PC-9 (cell line): ENCODE results near the gene SLC39A1. TPM values are rescaled to one million over a fixed set of nuclear protein-coding genes. Genes with fewer than 3 reads are reported as not detected.
A peak's percentile ranks its signal among the peaks of the same experiment; 100 is the strongest.

ENCODE experiments used
- BruUV-seq: library from RNA; stranded (reverse); fragments of 400-500 nt; replicated peaks from 2 replicates; lab custom pipeline; 2021; lab: Mats Ljungman, UMichigan
- CTCF ChIA-PET: fragments of 300-600 bp; sonication (Branson Sonifier 250); formaldehyde crosslinking; loops from one replicate; lab custom pipeline; 2022; ENCODE audit warnings: antibody characterized with exemption; lab: Charles Lee
- POLR2A ChIA-PET: fragments of 300-600 bp; sonication (Branson Sonifier 250); formaldehyde crosslinking; loops from one replicate; lab custom pipeline; 2022; ENCODE audit warnings: antibody characterized with exemption; ENCODE audit not compliant: unreplicated experiment; lab: Charles Lee
- DNase-seq, 2 experiments: peaks; one replicate each; pipeline versions ENCODE4 v3.0.0 to v3.0.0-alpha.2; 2015 to 2022; ENCODE audit warnings: mixed read lengths in 1 of 2
- H2AFZ ChIP-seq: fragments of 200-600 bp; sonication (generic); 2 replicates; pipeline ENCODE4 v1.8.1; 2017; ENCODE audit warnings: antibody characterized with exemption
- H3F3A ChIP-seq: fragments of 200-600 bp; sonication (generic); 2 replicates; pipeline ENCODE4 v1.8.1; 2017; ENCODE audit warnings: antibody characterized with exemption, mild to moderate bottlenecking, low read depth; ENCODE audit not compliant: insufficient read depth
- H3K27ac ChIP-seq: fragments of 200-600 bp; sonication (generic); 2 replicates; pipeline ENCODE4 v1.6.1; 2016; ENCODE audit warnings: mixed run types
- H3K27me3 ChIP-seq: fragments of 200-600 bp; sonication (generic); 2 replicates; pipeline ENCODE4 v1.6.1; 2016; ENCODE audit warnings: low read depth, mixed run types; ENCODE audit not compliant: insufficient read depth
- H3K36me3 ChIP-seq: fragments of 200-600 bp; sonication (generic); 2 replicates; pipeline ENCODE4 v1.6.1; 2016; ENCODE audit warnings: low read depth, mixed run types
- H3K4me1 ChIP-seq: fragments of 200-600 bp; sonication (generic); replicated peaks from 2 replicates; pipeline ENCODE4 v1.6.1; 2016; ENCODE audit warnings: mixed run types; ENCODE audit not compliant: insufficient read depth
- H3K4me2 ChIP-seq: fragments of 200-600 bp; sonication (generic); 2 replicates; pipeline ENCODE4 v1.6.1; 2017; ENCODE audit warnings: mixed run types
- H3K4me3 ChIP-seq: fragments of 200-600 bp; sonication (generic); 2 replicates; pipeline ENCODE4 v1.6.1; 2016; ENCODE audit warnings: mixed run types
- H3K79me2 ChIP-seq: fragments of 200-600 bp; sonication (generic); 2 replicates; pipeline ENCODE4 v1.6.1; 2017; ENCODE audit warnings: low read depth, mixed run types
- H3K9me2 ChIP-seq: fragments of 200-600 bp; sonication (generic); 2 replicates; pipeline ENCODE4 v1.8.1; 2017; ENCODE audit warnings: mild to moderate bottlenecking; ENCODE audit not compliant: insufficient read depth
- H3K9me3 ChIP-seq: fragments of 200-600 bp; sonication (generic); 2 replicates; pipeline ENCODE4 v1.8.1; 2016; ENCODE audit warnings: low read depth; ENCODE audit not compliant: insufficient read depth
- H4K20me1 ChIP-seq: fragments of 200-600 bp; sonication (generic); 2 replicates; pipeline ENCODE4 v1.8.1; 2017; ENCODE audit not compliant: insufficient read depth
- EZH2 ChIP-seq: fragments of 200-600 bp; sonication (generic); IDR thresholded peaks from 2 replicates; pipeline ENCODE4 v1.8.0; 2017; ENCODE audit warnings: antibody characterized with exemption, low read depth
- intact Hi-C: fragments of 100-400 bp; cut with micrococcal nuclease; formaldehyde crosslinking; loops from one replicate; pipeline ENCODE4 v1.10.0; 2022; ENCODE audit not compliant: unreplicated experiment
- total RNA-seq: library from RNA; stranded (reverse); gene quantifications from 2 replicates; pipeline ENCODE4 v1.2.3, GENCODE V29; 2021
- TF ChIP-seq, protein P1 (sequence below): fragments of 200-600 bp; sonication (generic); conservative IDR thresholded peaks from 2 replicates; pipeline ENCODE4 v1.6.1; 2017; ENCODE audit warnings: mixed run types, antibody characterized with exemption, mild to moderate bottlenecking, moderate library complexity

The SLC39A1 gene
- total RNA-seq, 1 experiment from 2014 or later, result 141 TPM

DNA sequence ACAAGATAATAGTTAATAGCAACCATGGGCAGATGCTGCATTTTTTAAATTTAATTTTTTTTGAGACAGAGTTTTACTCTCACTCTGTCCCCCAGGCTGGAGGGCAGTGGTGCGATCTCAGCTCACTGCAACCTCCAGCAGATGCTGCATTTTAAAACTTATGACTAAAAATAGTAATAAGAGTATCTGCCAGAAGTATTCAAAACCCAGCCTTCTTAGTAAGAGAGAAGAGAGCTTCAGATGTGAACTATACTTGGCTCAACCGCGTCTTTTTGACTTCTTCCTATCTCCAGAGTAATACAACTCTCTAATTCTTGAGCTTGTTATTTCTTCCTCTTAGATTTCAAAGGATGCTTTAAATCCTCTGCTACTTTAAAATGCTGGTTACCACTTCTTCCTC lies 31.9 kb upstream of the SLC39A1 start:
- CTCF ChIA-PET, result interaction anchor here (0.6 kb wide), 1 partner anchor 110 kb away, joined by 3 read pairs; no protein-coding TSS in a partner anchor
- no peaks in the 10 kb centered on the region for H3K27me3 ChIP-seq
- H3F3A ChIP-seq, result peaks cover 72% of the 10 kb centered on the region
- no peak for DNase-seq
- no peaks in the 10 kb centered on the region for H3K9me2 ChIP-seq
- peaks cover 26% of the 10 kb centered on the region for H3K36me3 ChIP-seq
- peaks cover 23% of the 10 kb centered on the region for H3K79me2 ChIP-seq
- no peak overlapping the region for H3K4me2 ChIP-seq
- POLR2A ChIA-PET, result interaction anchor here (0.6 to 0.7 kb wide), 3 partner anchors 17 to 308 kb away, joined by 3 to 4 read pairs (median 4); no protein-coding TSS in a partner anchor
- H3K4me1 ChIP-seq, result peaks cover 15% of the 10 kb centered on the region
- H3K27ac ChIP-seq, result no peak overlapping the region
- H3K9me3 ChIP-seq, result no peaks in the 10 kb centered on the region
- H4K20me1 ChIP-seq, result no peaks in the 10 kb centered on the region
- no peak overlapping the region for H2AFZ ChIP-seq
- intact Hi-C loops, result loop anchor here (10.0 kb wide), 1 partner anchor 110 kb away; no protein-coding TSS in a partner anchor
- BruUV-seq, result no TSS peak
- TF ChIP-seq, protein P1, sequence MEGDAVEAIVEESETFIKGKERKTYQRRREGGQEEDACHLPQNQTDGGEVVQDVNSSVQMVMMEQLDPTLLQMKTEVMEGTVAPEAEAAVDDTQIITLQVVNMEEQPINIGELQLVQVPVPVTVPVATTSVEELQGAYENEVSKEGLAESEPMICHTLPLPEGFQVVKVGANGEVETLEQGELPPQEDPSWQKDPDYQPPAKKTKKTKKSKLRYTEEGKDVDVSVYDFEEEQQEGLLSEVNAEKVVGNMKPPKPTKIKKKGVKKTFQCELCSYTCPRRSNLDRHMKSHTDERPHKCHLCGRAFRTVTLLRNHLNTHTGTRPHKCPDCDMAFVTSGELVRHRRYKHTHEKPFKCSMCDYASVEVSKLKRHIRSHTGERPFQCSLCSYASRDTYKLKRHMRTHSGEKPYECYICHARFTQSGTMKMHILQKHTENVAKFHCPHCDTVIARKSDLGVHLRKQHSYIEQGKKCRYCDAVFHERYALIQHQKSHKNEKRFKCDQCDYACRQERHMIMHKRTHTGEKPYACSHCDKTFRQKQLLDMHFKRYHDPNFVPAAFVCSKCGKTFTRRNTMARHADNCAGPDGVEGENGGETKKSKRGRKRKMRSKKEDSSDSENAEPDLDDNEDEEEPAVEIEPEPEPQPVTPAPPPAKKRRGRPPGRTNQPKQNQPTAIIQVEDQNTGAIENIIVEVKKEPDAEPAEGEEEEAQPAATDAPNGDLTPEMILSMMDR, result no peak
- no peak for TF ChIP-seq EZH2
- no peak overlapping the region for H3K4me3 ChIP-seq

DNA sequence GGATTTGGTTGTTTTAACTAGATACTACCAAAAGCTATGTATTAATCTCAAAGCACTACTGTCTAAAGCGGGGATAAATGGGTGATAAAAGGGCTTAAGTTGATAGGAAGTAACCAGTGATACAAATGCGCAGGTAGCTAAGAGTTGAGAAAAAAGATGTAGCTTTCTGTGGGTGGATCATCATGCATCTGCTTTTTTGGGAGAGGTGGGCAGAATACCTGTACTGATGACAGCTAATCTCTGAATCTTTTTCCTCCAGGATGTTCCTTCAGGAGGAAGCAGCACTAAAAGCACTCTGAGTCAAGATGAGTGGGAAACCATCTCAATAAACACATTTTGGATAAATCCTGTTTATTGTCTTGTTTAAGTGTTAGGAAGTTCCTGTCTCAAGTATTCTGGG lies 28.5 kb upstream of the SLC39A1 start:
- POLR2A ChIA-PET, result interaction anchor here (0.6 to 1.1 kb wide), 2 partner anchors 9 to 423 kb away, joined by 3 to 8 read pairs; no protein-coding TSS in a partner anchor
- CTCF ChIA-PET, result no interaction called here
- H3K27me3 ChIP-seq, result no peaks in the 10 kb centered on the region
- no TSS peak for BruUV-seq
- peak overlapping the region; percentile 92 for H3K4me3 ChIP-seq
- peaks cover 26% of the 10 kb centered on the region for H3K36me3 ChIP-seq
- TF ChIP-seq EZH2, result no peak
- TF ChIP-seq, protein P1, result no peak
- peaks cover 63% of the 10 kb centered on the region for H3F3A ChIP-seq
- no peaks in the 10 kb centered on the region for H3K9me2 ChIP-seq
- no peak for DNase-seq
- no peaks in the 10 kb centered on the region for H3K9me3 ChIP-seq
- H3K79me2 ChIP-seq, result peaks cover 23% of the 10 kb centered on the region
- H4K20me1 ChIP-seq, result no peaks in the 10 kb centered on the region
- peaks cover 14% of the 10 kb centered on the region for H3K4me1 ChIP-seq
- H2AFZ ChIP-seq, result no peak overlapping the region
- intact Hi-C loops, result loop anchor here (2.0 to 10.0 kb wide), 2 partner anchors 113 to 191 kb away; no protein-coding TSS in a partner anchor
- peak overlapping the region; percentile 77 for H3K27ac ChIP-seq
- H3K4me2 ChIP-seq, result peak overlapping the region; percentile 79

DNA sequence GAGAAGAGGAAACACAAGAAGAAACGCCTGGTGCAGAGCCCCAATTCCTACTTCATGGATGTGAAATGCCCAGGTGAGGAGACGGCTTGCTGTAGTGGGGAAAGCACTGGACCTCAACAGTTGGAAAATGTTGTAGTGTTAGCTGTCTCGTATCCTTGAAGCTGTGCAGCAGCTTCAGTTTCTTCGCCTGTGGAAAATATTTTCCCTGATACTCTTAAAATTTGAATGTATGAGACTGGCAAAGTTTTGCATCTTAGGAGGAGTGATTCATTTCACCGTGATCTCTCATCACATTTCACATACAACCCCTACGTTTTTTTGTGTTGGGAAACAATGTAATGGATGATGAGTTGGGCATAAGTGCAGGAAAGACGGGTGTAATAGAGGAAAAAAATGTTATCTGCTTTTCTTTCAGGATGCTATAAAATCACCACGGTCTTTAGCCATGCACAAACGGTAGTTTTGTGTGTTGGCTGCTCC lies 27.9 kb upstream of the SLC39A1 start:
- TF ChIP-seq, protein P1, result no peak
- TF ChIP-seq EZH2, result no peak
- Histone ChIP-seq H3K4me3 (peak overlapping the region; percentile 92), H3K79me2 (peaks cover 23% of the 10 kb centered on the region), H3K4me2 (peak overlapping the region; percentile 79), H3K9me3 (no peaks in the 10 kb centered on the region), H3F3A (peaks cover 60% of the 10 kb centered on the region), H3K27me3 (no peaks in the 10 kb centered on the region), H3K4me1 (peaks cover 15% of the 10 kb centered on the region), H4K20me1 (no peaks in the 10 kb centered on the region), H3K9me2 (no peaks in the 10 kb centered on the region), H3K27ac (peak overlapping the region; percentile 77), H2AFZ (peak overlapping the region; percentile 71; the same call in 1 of the 2 replicates), H3K36me3 (peaks cover 26% of the 10 kb centered on the region)
- TSS peak; percentile 82 for BruUV-seq
- ChIA-PET POLR2A (interaction anchor here (0.5 to 1.5 kb wide), 6 partner anchors 10 to 424 kb away, joined by 3 to 12 read pairs (median 6); no protein-coding TSS in a partner anchor), CTCF (interaction anchor here (0.6 kb wide), 1 partner anchor 113 kb away, joined by 3 read pairs; no protein-coding TSS in a partner anchor)
- DNase-seq, result no peak
- intact Hi-C loops, result loop anchor here (2.0 to 10.0 kb wide), 2 partner anchors 114 to 192 kb away; no protein-coding TSS in a partner anchor
